Endothelial cell of umbilical vein (primary cell): ENCODE results near the gene CAPN5.

Experiments used
- CTCF ChIP-seq, 2 donors: IDR thresholded peaks; 1 replicate in 1 of 2; 2 replicates in 1 of 2; pipeline ENCODE4 v1.5.1; 2011; ENCODE audit warnings: low read length in 2 of 2, mild to moderate bottlenecking in 2 of 2, moderate library complexity in 2 of 2, control low read depth in 1 of 2, inconsistent platforms in 1 of 2, low read depth in 1 of 2; ENCODE audit not compliant: insufficient read depth in 1 of 2; ENCODE audit errors: extremely low read depth in 1 of 2
- EZH2 ChIP-seq: IDR thresholded peaks from 2 replicates; pipeline ENCODE4 v1.6.1; 2012; ENCODE audit warnings: borderline replicate concordance, low read depth, mild to moderate bottlenecking, moderate library complexity, low read length, inconsistent platforms; ENCODE audit not compliant: severe bottlenecking
- FOS ChIP-seq: IDR thresholded peaks from 2 replicates; pipeline ENCODE4 v1.6.1; 2011; ENCODE audit warnings: mild to moderate bottlenecking, low read length, moderate library complexity, borderline replicate concordance; ENCODE audit not compliant: insufficient read depth
- GATA2 ChIP-seq: IDR thresholded peaks from 2 replicates; pipeline ENCODE4 v1.7.0; 2011; ENCODE audit warnings: low read depth, mild to moderate bottlenecking, moderate library complexity, mixed read lengths, low read length; ENCODE audit not compliant: insufficient read length, insufficient read depth
- JUN ChIP-seq: IDR thresholded peaks from 2 replicates; pipeline ENCODE4 v1.6.1; 2011; ENCODE audit warnings: borderline replicate concordance, low read depth; ENCODE audit not compliant: insufficient read length, insufficient read depth
- MYC ChIP-seq: IDR thresholded peaks from one replicate; pipeline ENCODE4 v1.6.1; 2011; ENCODE audit warnings: mild to moderate bottlenecking, low read depth, low read length
- POLR2A ChIP-seq: IDR thresholded peaks from 2 replicates; pipeline ENCODE4 v1.6.1; 2012; ENCODE audit warnings: low read depth, mild to moderate bottlenecking, control low read depth, low read length
- POLR2AphosphoS5 ChIP-seq: IDR thresholded peaks from 2 replicates; pipeline ENCODE4 v1.6.1; 2012; ENCODE audit warnings: low read depth, mild to moderate bottlenecking, control low read depth, low read length, moderate library complexity; ENCODE audit not compliant: insufficient read depth
- TF ChIP-seq, protein P1 (sequence below): IDR thresholded peaks from 2 replicates; pipeline ENCODE4 v1.6.1; 2011; ENCODE audit not compliant: insufficient read depth, insufficient read length

DNA sequence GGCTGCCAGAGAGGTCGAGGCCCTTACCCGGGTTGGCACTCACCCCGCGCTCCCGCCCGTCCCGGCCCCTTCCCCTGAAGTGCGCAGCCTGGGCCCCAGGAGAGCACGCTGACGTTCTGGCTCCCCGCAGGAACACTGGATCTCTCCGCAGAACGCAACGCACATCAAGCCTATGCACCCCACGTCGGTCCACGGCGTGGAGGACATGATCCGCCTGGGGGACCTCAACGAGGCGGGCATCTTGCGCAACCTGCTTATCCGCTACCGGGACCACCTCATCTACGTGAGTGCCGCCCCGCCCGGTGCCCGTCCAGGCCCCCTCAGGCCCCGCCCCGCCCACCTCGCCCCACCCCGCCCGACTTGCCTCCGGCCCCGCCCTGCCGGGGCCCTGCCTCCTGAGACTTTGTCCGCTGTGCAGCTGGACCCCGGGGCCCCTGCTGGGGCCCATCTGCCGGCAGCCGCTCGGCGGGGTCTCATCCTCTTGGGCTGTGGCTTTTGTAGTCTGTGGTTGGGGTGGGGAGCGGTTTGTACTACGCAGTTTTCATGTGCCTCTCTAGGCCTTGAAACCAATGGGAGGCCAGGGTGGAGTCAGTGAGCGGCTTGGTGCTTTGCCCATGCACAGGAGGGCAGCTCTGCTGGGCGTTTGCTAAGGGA is 81.0 kb downstream of the CAPN5 start:
- TF ChIP-seq POLR2AphosphoS5 (no peak), CTCF (IDR thresholded peaks at IDR 0.05; ENCODE audit: extremely low read depth in 1 of 2, insufficient read depth in 1 of 2, low read depth in 1 of 2, low read length in 2 of 2) (no peak), POLR2A (no peak), FOS (no peak), EZH2 (no peak), GATA2 (no peak), JUN (no peak), MYC (no peak)
- TF ChIP-seq, protein P1, sequence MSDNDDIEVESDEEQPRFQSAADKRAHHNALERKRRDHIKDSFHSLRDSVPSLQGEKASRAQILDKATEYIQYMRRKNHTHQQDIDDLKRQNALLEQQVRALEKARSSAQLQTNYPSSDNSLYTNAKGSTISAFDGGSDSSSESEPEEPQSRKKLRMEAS, result no peak
